NCI-H69 (cell line): Measurements from ENCODE around the gene HIVEP3.

Experiments
- DNase-seq: peaks from one replicate; lab custom pipeline; 2025; lab: John Stamatoyannopoulos, UW

The HIVEP3 gene

DNA sequence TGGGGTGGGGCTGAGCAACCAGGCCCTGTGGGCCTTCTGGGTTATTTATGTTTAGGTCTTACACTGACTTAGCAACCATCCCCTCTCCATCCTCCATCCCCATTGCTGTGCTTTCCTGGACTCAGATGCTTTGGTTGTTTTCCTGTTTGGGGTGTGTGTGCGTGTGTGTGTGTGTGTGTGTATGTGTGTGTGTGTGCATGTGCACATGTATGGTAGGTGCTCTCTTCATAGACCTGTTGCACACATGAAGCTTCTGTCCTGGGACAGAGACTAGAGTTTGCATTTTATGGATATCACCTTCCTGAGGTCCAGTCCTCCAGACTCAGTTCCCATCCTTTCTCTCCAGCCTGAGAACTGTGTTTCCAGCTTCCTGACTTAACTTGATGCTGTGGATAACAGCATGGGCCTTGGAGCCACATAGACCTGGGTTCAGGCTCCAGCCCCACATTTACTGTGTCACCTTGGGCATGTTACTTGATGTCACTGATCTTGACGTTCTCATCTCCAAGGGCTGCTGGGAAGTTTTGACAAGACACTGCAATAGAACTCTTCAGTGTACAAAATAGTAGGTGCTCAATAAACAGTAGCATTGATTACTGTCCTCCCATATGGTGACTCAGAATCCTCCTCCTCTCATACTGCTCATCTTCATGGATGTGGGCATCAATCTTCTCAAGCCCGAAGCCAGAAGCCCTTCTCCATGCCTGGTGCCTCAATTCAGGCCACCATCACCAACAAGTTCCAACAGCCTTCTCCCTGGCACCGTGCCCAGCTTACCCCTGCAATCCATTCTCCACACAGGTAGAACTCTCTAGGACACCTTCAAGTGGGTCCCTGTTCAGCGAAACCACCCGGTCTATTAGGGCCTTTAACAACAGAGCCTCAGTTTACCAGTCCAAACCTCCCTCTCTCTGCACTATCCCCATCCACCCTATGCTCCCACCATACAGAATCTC, 252.5 kb downstream of the HIVEP3 start:
- DNase-seq, result peak; percentile 6

DNA sequence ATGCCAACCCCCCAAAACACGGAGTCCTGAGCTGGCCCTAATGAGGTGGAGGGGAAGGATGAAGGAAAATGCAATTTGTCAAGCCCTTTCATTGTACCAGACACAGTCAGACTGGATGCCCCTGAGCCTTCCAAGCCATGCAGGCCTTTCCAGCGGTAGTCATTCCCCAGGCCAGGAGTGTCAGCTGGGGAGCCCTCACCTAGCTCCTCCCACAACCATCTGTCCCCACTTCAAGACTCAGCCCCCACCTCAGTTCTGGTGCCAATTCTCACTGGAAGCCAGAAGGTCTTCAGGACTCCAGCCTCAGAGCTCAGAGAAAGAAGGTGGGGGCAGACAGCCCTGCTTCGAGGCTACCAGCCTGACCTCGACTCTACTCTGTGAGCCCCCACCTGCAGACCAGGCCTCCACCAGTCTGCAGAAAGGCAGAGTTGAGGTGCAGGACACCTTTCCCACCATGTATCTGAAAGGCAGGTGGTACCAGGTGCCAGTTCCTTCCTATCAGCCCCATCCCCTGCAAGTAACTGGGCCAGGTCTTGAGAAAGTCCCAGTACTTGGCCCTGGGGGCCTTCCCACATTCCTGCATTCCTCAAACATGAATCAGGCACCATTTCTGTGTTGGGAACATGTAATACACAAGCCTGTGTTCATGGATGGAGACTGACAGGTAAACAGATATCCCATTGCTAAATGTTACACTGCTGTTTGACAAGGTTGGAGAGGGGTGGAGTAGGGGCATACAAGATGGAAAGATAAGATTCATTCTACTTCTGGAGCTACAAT, 253.7 kb downstream of the HIVEP3 start:
- DNase-seq, result peak; percentile 79

DNA sequence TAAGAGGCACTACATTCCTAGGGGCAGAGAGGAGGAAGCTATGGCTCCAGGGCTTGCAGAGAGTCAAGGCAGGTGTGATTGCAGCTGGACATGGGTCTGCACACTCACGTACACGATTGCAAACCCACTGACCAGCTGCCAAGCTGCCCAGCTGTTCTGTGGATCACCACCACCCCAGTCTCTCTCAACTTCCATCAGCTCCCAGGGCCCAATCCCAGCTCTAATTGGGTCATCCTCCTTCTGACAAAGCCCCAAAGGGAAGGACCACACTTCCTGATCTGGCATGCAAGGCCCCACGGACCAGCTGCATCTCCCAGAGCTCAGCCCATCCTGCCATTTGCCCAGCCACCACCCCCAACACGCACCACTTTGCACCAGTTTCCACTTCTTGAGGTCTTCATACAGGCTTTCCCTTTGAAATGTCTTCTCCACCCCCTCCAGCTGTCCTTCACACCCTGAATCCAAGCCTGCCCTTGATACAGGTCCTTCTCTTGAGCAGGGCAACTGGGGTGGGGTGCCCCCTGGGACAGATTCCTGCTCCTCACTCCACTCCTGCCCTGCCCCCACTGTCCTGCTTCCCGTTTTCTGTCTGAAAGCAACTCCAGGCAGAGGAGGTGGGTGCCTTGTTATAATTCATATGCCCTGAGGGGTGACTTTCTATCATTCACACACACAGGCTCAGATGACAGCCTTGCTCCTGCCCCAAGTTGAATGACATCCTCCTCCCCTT, 254.9 kb downstream of the HIVEP3 start:
- peak; percentile 39 for DNase-seq

DNA sequence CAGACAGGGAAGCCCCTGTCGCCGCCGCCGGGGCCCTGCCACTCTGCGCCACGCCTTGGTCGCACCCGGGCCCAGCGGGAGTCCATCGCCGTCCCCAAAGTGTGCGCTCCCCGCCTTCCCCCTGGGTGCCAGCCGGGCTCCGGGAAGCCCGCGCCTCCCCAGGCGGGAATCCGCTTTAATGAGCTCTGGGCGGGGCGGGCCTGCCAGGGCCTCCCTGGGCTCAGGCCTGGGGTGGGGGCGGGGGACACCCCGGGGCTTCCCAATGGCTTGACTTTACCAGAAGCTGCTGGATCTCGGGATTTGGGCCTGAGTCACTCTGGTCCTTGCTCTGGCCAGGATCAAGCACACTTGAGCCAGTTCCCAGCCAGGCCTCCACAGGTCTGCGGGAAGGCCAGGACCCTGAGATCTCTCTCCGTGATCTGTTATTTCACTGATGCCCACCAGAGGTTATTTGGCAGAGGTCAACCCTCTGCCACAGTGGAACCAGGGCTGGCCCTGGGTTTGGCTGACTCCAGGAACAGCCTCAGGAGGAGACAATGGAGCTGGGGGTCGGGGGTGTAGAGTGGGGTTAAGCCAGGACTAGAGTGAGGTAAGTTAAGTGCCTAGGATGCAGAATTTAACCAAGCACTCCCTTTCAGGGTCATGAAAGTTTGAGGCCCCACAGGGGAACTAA, 255.8 kb downstream of the HIVEP3 start:
- DNase-seq, result peak; percentile 60

DNA sequence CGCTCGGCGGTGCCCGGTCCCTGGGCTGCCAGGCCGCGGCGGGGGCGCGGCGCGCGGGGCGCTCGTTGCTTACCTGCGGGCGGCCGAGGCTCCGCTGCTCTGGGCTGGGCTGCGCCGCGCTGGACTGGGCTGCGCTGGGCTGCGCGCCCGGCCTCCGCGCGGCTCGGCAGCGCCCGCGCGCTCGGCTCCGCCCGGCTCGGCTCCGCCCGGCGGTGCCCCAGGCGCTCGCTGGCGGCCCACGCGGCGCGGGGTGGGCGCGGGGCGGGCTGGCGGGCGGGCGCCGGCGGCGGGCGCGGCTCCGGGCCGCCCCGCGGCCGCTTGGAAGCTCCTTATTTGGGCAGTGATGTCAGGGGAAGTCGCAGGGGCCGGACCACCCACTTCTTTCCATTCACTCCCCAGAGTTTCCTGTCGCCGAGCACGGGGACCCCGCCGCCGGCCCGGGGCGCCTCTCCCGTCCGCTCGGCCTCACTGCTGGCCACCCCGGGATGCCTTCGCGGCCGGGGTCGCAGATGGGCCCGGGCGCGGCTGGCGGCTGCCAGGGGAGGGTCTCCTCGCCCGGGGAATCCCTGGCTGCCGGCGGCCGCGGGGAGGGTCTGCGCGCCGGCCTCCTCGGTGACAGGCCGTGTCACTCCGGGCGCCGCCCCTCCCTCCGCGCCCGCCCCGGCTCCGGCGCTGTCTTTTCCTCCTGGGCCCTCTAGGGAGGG, 256.5 kb downstream of the HIVEP3 start:
- DNase-seq, result peak; percentile 71

DNA sequence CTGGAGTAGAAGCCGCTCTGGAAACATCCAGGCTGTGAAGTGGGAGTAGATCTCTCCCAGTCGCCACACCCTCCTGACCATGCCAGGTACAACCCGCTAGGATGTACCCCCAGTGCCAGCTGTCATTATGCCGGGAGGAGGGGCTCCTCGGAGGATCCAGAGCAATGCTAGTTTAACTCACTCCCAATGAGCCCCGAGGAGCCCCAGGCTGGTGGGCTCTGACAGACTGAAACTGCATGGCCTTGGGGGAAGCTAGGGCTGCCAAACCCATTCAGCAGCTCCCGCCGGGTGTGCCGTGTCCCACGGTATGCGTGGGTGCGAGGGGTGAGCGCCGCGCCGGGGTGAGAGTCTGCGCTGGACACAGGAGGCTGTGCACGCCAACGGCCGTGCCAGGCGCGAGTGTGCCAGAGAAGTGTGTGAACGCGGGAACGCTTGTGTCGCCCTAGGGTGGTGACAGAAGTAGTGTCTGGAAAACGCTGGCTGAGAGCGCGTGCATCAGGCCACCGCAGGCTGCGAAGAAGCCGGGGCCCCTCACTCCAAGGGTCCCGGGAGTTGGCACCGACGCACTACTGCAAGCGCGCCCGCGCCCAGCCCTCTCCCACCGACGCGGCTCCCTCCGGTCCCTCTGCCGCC, 257.2 kb downstream of the HIVEP3 start:
- DNase-seq, result peak; percentile 56

DNA sequence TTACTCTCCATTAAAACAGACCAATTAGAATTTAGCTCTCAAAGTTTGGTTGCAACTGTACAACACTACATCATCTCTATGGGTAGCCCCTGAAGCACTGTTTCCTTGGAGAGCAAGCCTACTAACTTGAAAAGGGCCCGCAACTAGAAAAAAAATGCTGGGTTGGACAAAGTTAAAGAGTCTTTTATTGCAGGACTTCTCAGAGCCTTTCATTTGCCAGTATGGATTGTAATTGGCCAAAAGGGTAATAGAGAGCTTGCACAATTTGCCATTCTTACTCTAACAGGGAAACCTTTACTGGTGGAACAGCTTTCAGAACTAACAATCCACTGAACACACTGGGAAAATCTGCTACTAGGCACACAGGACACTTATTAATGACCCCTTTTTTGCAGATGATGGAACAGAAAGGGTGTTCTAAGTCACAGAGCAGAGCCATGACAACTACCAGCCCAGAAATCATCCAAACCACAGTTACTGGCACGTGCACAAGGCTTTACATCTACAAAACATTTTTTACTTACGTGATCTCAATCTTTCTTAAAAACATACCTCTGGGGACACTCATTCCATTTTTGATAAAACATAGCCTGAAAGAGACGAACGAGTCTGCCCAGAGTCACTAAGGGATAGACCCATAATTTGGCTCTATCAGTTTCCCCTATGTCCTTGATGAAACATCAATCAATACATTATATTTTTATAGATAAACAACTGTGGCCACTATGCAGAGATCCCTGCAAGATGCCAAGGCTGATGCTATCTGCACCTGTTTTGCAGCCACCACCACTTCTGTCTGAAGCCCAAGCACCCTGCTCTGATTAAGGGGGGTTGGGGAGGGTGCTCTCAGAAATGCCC, 257.9 kb downstream of the HIVEP3 start:
- DNase-seq, result no peak

DNA sequence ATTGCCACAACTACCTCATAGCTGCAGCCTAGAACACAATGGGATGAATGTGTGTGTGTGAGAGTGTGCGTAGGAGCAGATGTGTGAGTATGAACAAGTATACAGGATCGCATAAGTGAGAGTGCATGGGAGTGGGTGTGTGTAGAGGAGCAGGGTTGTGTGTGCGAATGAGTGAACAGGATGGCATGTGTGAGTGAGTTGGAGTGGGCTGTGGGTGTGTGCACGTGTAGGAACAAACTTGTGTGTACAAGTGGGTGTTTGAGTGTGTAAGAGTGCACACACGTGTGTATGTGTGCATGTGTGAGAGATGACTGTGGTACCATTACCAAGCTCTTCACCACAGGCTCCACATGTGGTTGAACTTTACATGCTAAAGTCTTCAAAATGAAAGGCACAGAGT, 258.8 kb downstream of the HIVEP3 start:
- no peak for DNase-seq

DNA sequence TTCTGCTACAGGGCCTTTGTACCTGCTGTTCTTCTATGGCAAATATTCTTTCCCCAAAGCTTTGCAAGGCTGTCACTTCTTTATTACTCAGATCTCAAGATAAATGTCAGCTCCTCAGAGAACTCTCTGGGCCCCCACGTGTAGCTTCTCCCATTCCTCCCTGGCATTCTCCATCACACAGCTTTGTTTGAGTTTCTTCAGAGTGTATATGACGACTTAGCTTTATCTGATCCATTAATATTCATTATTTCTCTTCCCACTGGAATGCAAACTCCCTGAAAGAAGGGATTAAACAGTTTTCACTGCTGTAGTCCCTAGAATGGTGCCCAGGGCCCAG, 259.6 kb downstream of the HIVEP3 start:
- DNase-seq, result no peak

DNA sequence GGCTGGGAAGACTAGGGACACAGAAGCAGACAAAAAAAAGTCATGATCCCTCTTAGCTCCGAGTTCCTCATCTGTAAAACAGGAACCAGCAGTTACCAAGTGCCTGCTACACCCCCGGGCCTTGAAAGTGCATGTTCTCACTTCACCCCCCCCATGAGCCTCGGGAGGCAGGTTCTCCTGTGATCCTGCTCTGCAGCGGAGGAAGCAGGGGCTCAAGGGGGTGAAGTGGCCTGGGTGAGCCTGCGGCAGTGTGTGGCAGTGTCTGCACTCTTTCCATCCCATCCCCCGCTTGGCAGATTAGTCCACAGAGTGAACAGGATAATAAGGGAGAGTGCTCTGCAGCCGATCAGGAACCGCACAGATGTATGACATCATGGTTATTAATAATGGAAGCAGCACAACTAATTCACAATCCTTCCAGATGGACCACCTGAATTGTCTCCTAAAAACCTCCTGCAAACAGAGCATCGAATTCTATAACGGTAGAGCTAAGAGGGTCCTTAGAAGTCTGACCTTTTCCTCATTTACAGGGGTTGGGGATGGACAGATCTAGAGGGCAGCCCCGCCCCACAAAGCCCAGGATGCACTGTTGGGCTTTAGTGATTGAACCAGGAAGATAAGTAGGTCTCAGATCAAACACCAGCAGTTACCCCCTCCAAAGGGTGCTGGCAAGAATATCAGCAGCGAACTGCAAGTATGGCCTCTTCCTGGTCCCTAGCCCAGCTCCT, 260.1 kb downstream of the HIVEP3 start:
- DNase-seq, result no peak

DNA sequence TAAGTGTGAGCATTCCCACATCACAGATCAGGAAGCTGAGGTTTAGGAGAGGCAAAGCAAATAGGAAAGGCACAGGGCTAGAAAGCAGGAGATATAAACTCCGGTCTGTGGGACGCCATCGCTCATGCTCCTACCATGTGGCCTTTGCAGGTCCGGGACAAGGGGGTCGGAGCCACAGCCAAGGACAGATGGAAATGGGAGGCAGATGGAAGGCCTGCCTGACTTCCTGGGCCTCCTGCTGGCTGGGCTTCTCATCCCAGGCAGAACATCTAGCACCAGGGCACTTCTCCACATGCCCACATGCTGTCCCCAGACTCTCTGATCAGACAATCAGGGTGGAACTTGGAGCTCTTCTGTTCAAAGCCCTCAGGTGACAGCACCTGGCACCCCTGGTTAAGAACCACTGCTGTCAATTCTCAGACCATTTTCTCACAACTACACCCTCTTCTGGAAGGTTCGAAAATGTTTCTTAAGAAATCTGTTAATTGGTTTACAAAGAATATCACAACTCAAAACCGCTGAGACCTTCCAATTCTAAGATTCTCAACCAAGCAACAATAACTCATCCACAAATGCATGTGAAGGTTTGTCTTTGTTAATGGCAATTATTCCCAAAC, 260.9 kb downstream of the HIVEP3 start:
- DNase-seq, result peak; percentile 7

DNA sequence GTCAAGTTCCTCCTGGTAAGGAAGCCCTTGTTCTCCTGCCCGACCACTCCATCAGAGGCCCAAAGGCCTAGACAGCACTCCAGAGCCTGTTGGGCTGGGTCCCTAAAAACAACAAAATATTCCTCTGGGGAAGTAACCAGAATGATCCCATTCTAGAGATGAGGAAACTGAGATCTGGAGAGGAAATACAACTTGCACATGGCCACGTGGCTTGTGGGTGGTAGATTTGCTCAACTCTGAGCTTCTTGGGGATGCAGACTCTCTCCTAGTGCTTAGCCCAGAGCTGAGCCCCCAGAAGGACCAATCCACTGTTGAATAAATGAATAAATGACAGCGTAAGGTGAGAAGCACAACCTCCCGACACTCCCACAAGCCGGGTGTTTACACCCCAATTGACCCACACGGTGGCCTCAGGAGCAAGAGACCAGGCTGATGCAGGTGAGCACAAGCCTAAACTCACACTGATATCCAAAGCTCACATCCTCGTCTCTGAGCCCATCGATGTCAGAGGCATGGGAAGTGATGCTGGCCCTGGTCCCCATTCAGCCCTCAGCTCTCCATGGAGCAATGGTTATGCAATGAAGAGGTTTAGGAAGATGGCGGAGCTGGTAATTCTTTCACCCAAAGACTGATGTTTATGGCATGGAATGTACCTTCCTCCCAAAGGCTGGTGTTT, 261.8 kb downstream of the HIVEP3 start:
- DNase-seq, result no peak

DNA sequence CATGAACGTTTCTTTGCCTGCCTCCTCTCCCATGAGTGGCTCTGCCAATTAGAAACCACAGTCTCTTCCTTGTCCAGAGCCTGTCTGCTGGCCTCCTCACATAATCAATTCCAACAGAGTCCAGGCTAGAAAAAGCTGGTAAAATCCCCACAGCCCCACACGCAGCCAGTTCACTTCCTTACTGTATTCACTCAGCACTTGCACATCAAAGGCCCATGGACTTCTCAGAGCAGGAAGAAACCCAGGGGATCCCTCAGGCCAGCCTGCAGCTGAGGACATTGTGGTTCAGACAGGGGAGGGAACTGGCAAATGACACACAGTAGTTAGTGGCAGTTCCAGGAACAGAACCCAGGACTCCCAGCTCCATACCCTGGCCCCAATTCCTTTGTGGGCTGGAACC, 262.7 kb downstream of the HIVEP3 start:
- no peak for DNase-seq

DNA sequence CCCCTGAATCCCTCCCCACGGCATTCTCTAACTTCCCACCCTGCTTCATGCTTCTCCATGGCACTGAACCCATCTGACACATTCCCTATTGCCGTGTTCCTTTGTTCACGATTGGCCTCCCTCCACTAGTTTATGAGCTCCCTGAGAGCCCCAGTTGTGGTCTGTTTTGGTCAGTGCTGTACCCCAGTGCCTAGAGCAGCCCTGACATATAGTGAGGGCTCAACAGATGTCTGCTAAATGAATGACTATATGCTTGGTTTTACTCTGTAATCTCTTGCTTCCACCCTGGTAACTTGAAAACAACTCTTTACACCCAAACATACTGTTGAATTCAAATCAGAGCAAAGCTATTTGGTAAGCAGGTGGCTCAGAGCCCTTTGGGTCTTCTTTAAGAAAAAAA, 263.1 kb downstream of the HIVEP3 start:
- no peak for DNase-seq

DNA sequence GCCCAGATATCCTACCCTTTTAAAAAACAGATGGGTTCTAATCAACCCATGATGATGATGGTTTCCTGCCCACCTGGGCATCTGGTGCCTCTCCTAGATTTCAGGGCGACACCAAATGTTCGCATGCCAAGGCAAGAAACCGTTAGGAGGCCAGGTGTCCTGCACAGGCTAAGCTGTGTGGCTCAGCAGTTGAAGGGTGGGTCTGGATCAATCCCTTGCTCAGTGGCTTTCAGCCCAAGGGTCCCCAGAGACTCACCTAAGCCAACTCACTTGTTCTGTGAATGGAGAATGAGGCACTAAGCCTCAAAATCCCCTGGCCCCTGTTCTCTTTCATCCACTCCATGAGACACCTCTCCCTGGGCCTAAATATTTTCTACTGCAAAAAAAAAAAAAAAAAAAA, 265.1 kb downstream of the HIVEP3 start:
- peak; percentile 22 for DNase-seq

DNA sequence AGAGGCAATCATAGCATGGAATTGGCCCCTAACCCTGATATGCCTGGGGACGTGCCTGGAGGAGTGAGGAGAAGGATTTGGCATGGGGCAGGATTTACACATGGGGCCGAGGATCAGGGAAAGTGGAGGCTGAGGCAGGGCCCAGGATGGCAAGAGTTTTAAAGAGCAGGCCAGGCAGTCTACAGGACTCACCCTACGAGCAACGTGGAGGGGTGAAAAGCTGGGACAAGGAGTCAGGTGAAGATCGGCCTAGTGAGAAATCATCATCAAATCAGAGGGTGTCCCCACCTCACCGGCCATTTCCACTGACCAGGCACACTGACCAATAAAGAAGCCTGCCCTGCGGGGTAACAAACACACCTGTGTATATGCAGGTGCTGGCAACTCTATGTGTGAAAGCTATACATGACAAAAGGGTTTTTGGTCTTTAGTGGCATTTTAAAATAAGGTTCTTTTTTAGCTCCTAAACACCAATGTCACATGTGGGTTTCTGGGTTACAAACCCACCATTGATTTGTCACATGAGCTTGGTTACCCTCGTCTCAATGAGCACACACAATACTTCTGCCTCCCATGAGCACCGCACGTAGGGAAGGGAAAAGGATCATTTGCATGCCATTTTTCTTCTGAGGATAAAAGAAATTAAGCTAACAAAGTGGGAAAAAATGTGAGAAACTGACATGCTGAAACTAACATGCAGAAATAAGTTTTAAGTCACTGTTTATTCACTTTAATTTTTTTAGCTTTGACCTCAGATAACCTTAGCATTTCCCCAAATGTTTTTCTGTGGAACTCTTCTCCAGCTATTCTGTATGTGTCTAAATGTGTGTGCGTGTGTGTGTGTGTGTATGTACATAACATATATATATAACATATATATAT, 266.1 kb downstream of the HIVEP3 start:
- no peak for DNase-seq
